Measurements from ENCODE around the gene RAP1GAP2.
"Not testable (repeated sequence)": the region's sequence is repeated elsewhere in the genome, so short reads cannot be mapped to it uniquely, and the experiment has no call there.

Gene RAP1GAP2

GRCh38 chr17:2990396-2990795, 194.2 kb downstream of the RAP1GAP2 start (continued):
- TF ChIP-seq GLIS3 (CRISPR knock-in tag; IDR thresholded peaks at IDR 0.05) = no peak
- TF ChIP-seq RARB (CRISPR knock-in tag; IDR thresholded peaks at IDR 0.05) = no peak
- no peak for TF ChIP-seq PATZ1 (CRISPR knock-in tag; IDR thresholded peaks at IDR 0.05; ENCODE audit: borderline replicate concordance)
- TF ChIP-seq PPARA (CRISPR knock-in tag; IDR thresholded peaks at IDR 0.05; ENCODE audit: borderline replicate concordance) = no peak

GRCh38 chr17:2991396-2992180, 195.3 kb downstream of the RAP1GAP2 start:
- not testable (repeated sequence) for ATAC-seq

- no peak for TF ChIP-seq POU6F1 (CRISPR knock-in tag; IDR thresholded peaks at IDR 0.05; ENCODE audit: borderline replicate concordance, low read depth)
- TF ChIP-seq CSDC2 (CRISPR knock-in tag; IDR thresholded peaks at IDR 0.05) = no peak
- no peak for TF ChIP-seq ESRRG (CRISPR knock-in tag; IDR thresholded peaks at IDR 0.05)
- no peak for TF ChIP-seq RARB (CRISPR knock-in tag; IDR thresholded peaks at IDR 0.05)
- TF ChIP-seq SNAI2 (CRISPR knock-in tag; IDR thresholded peaks at IDR 0.05) = no peak
- TF ChIP-seq ZC3H10 (CRISPR knock-in tag; IDR thresholded peaks at IDR 0.05) = no peak
- TF ChIP-seq TSHZ2 (CRISPR knock-in tag; IDR thresholded peaks at IDR 0.05) = no peak
- no peak for TF ChIP-seq GLIS3 (CRISPR knock-in tag; IDR thresholded peaks at IDR 0.05)
- no peak for TF ChIP-seq ARNTL (CRISPR knock-in tag; IDR thresholded peaks at IDR 0.05; ENCODE audit: borderline replicate concordance, low read depth)
- TF ChIP-seq CSRNP3 (CRISPR knock-in tag; IDR thresholded peaks at IDR 0.05) = no peak
- no peak for TF ChIP-seq ZNF8 (CRISPR knock-in tag; IDR thresholded peaks at IDR 0.05)
- no peak for TF ChIP-seq PPARA (CRISPR knock-in tag; IDR thresholded peaks at IDR 0.05; ENCODE audit: borderline replicate concordance)
- no peak for TF ChIP-seq ZFP30 (CRISPR knock-in tag; IDR thresholded peaks at IDR 0.05)
- no peak for TF ChIP-seq ZFP3 (CRISPR knock-in tag; IDR thresholded peaks at IDR 0.05)
- no peak for TF ChIP-seq PATZ1 (CRISPR knock-in tag; IDR thresholded peaks at IDR 0.05; ENCODE audit: borderline replicate concordance)
- no peak for TF ChIP-seq TOX (CRISPR knock-in tag; IDR thresholded peaks at IDR 0.05; ENCODE audit: borderline replicate concordance)
- no peak for TF ChIP-seq OSR1 (CRISPR knock-in tag; IDR thresholded peaks at IDR 0.05)
- no peak for TF ChIP-seq ZNF565 (CRISPR knock-in tag; conservative IDR thresholded peaks at IDR 0.05; ENCODE audit: low read depth)
- TF ChIP-seq ZNF70 (CRISPR knock-in tag; IDR thresholded peaks at IDR 0.05) = no peak
- TF ChIP-seq CREB5 (CRISPR knock-in tag; IDR thresholded peaks at IDR 0.05; ENCODE audit: low read depth) = no peak
- ATAC-seq = no peak
These were observed 198.2 kb downstream of the RAP1GAP2 start for GRCh38 chr17:2994441-2994840.
